GM18505 (cell line): ENCODE data around the gene PRIM1.
"Not testable (repeated sequence)": the region's sequence is repeated elsewhere in the genome, so short reads cannot be mapped to it uniquely, and the experiment has no call there.

ENCODE experiments used
- ATAC-seq: cut with Tn5 transposase; IDR thresholded peaks from one replicate; pipeline ENCODE4 v1.9.1; 2021; ENCODE audit not compliant: unreplicated experiment
- POLR2A ChIP-seq: IDR thresholded peaks from 4 replicates; pipeline ENCODE4 v1.6.1; 2011; ENCODE audit warnings: borderline replicate concordance; ENCODE audit not compliant: insufficient read depth, insufficient read length; ENCODE audit errors: extremely low read depth

PRIM1 gene

GRCh38 chr12:56749853-56750252 lies 2.3 kb downstream of the PRIM1 start:
- no peak for TF ChIP-seq POLR2A
- no peak for ATAC-seq

DNA sequence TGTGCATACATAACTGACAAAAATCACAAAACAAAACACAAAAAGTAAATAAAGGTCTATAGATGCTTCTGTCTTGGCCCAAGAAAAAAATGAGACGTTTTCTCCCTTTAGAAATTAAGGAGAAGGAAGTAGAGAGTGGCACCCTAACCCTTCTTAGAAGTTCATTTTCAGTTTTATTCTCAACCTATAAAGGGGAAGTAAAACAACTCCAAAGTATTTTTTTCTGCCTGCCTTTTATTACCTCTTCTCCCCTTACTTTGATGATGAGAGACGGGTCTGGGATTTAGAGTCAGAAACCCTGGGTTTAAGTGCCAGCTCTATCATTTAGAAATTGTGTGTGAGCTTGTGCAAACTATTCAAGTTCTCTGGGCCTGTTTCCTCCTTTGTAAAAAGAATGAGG lies 2.8 kb downstream of the PRIM1 start:
- no peak for ATAC-seq
- no peak for TF ChIP-seq POLR2A

GRCh38 chr12:56728139-56728861 lies 23.8 kb downstream of the PRIM1 start:
- no peak for ATAC-seq
- no peak for TF ChIP-seq POLR2A

- not testable (repeated sequence) for ATAC-seq
Measured at GRCh38 chr12:56726196-56726675, 25.9 kb downstream of the PRIM1 start.

DNA sequence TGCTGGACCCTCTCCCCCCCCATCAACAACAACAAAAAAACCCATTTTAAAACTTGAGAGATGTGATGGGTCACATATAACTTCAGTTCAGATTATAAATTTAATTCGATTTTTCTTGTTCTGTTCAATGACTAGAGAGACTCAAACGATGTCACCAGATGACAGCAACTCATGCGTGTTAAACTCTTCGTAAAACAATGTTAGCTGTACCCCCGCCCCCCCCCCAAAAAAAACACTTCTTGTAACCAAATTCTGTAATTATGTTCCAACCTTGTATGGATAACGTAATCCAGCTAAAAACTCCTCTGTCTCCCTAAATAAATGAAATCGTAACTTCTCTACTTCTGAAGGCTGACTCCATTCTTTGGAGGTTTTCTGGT lies 26.4 kb downstream of the PRIM1 start:
- no peak for TF ChIP-seq POLR2A
- no peak for ATAC-seq

DNA sequence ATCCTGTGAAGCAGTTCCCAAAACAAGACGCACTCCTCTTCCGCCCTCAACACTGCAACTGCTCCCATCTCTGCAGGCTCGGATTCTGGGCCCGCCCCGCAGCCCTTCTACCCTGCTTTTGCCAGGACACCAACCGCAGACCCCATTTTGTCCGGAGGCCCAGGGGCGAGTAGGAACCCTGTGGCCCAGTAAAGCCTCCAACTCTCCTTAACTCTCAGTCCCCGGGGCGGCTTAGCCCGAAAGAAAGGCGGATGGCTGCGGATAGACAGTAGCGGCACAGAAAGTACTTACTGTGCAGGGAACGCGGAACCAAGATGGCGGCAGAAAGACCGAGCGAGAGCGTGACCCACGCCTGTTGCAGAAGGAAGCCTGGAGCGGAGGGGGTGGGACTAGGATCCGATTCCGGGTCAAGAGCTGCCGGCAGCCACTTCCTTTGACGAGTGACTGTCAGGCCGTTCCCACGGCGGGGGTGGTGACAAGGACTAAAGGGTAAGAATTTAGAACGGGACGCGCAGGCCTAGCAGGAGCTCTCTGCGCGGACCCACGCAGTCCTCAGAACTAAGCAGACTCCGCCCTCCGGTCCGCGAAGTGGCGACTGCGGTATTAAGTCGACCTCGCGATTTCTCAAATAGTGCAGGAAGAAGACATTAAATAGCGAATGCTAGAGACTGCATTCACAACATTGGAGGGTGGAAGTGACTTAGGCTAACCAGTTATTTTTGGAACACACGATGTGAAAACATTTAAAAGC lies 27.0 kb downstream of the PRIM1 start, which contains the start of gene NACA:
Gene NACA (minus strand): TSS at position 328 of the 751 bp plus-strand sequence. CDS start 778 bp downstream, outside the sequence.
- peak; percentile 96 for TF ChIP-seq POLR2A
- peak; percentile 97 for ATAC-seq

- ATAC-seq: no peak
- no peak for TF ChIP-seq POLR2A
Measured at GRCh38 chr12:56724701-56724971, 27.5 kb downstream of the PRIM1 start.

GRCh38 chr12:56723889-56724700 lies 28.0 kb downstream of the PRIM1 start:
- TF ChIP-seq POLR2A: peak; percentile 38
- ATAC-seq: no peak

GRCh38 chr12:56723352-56723751 lies 28.8 kb downstream of the PRIM1 start:
- no peak for TF ChIP-seq POLR2A
- ATAC-seq: no peak

GRCh38 chr12:56722832-56723231 lies 29.3 kb downstream of the PRIM1 start:
- ATAC-seq: no peak
- TF ChIP-seq POLR2A: no peak

GRCh38 chr12:56721721-56722120 lies 30.4 kb downstream of the PRIM1 start:
- ATAC-seq: no peak
- TF ChIP-seq POLR2A: no peak

DNA sequence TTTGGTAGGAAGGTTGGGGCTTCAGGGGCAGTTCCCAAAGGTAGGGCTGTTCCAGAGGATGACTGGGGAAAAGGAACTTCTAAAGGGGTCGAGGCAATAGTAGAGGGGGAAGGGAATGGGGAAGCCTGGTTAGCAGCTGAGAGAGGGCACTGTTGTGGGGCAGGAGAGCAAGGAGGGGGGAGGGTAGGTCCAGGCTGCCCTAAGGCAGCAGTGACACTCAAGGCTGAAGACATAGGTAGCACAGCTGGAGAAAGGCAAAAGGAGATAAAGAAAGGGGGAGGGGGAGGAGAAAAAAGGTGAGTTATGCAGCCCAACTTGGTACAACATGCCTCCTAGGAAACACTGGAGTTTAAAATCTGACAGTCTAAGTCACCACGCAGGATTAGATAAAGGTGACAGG lies 30.9 kb downstream of the PRIM1 start:
- ATAC-seq: no peak
- no peak for TF ChIP-seq POLR2A

GRCh38 chr12:56720731-56721151 lies 31.4 kb downstream of the PRIM1 start:
- no peak for ATAC-seq
- no peak for TF ChIP-seq POLR2A

DNA sequence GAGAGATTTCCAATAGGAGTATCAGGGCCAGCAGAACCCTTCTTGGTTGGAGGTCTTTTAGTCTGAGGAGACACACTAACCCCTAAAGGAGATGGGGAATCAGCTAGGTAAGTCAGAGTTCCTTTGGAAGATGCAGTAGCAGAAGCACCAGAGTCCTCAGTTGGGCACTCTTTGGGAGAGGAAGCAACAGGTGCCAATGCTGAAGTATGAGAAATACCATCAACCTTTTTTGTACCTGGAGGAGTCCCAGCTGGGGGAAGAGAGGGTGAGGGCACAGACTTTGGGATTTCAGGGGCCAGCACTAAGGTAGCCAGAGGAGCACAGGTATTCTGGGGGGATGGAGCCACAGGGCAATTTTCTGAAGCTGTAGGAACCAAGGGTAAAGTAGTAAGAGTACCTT lies 33.1 kb downstream of the PRIM1 start:
- TF ChIP-seq POLR2A: no peak
- no peak for ATAC-seq

- TF ChIP-seq POLR2A: no peak
- ATAC-seq: no peak
Measured at GRCh38 chr12:56718636-56719035, 33.5 kb downstream of the PRIM1 start.
